ENCODE measurements around the gene CDC42BPB. TPM values are rescaled to one million over a fixed set of nuclear protein-coding genes. Genes with fewer than 3 reads are reported as not detected.

Gene CDC42BPB
- polyA plus RNA-seq, 1 of the 3 experiments (the other 2 are of a cell fraction): 61.6 TPM

- POLR2A ChIA-PET: interaction anchor here (0.5 kb wide), 1 partner anchor 204 kb away, joined by 3 read pairs; no protein-coding TSS in a partner anchor
- WGBS (ENCODE audit: low lambda C conversion rate): 91% methylated on average over 12 of the region's 21 CpGs
Measured at GRCh38 chr14:102966681-102967505, 90.5 kb downstream of the CDC42BPB start.

DNA sequence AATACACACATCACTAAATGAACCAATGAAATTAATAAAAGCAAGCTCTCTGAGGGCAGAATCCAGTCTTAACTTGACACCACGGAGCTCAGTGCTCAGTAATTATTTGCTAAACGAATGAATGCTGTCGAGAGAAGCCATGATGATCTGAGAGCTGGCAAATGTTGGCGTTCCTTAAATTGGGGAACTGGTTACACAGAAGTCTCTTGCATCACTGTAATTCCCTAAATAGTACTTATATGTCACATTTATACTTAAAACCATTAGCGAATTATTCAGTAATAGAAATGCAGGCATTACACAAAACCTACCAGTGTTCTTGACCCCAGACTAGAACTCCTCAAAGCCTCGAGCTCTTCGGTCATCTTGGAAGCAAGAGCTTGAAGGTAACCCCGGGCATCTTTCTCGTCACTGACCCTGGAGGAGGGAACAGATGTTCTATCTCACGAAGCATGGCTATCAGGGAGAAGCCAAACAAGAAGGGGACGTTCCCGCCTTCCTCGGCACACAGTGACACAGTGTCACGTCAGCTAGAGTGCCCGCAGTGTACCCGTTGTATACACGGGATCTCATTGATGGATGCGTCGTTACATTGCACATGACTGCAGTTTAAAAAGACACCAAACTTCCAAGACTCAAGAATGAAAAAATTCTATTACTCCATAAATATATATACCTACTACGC lies 91.2 kb downstream of the CDC42BPB start:
- CTCF ChIA-PET: interaction anchor here (0.9 kb wide), 1 partner anchor 148 kb away, joined by 3 read pairs; no protein-coding TSS in a partner anchor

More at GRCh38 chr14:102966681-102967505, 90.5 kb downstream of the CDC42BPB start:
- Histone ChIP-seq H3K27ac (ENCODE audit: low read depth in 2 of 2, low read length in 1 of 2) (no peak overlapping the region), H3F3A (replicated peaks; ENCODE audit: insufficient read depth) (peaks cover 5% of the 10 kb centered on the region), H3K36me3 (replicated peaks in 1 of 2; ENCODE audit: control insufficient read depth in 1 of 2, insufficient read depth in 2 of 2, low read length in 1 of 2) (peaks cover 79 to 85% of the 10 kb centered on the region in 2 experiments), H3K27me3 (ENCODE audit: insufficient read depth) (no peaks in the 10 kb centered on the region), H3K9me3 (no peaks in the 10 kb centered on the region), H4K20me1 (ENCODE audit: insufficient read depth) (peaks cover 1% of the 10 kb centered on the region; the same call in 1 of the 2 replicates), H3K4me1 (ENCODE audit: control insufficient read depth in 1 of 2, insufficient read depth in 2 of 2, low read depth in 1 of 2, low read length in 1 of 2) (no peaks in the 10 kb centered on the region), H2AFZ (ENCODE audit: low read depth) (no peak overlapping the region), H3K4me3 (ENCODE audit: low read depth in 2 of 2, low read length in 1 of 2) (no peak overlapping the region), H3K9me2 (no peaks in the 10 kb centered on the region), H3K79me2 (ENCODE audit: insufficient read depth) (peaks cover 13% of the 10 kb centered on the region; the same call in 1 of the 2 replicates), H3K4me2 (no peak overlapping the region), H3K9ac (no peak overlapping the region)
- TF ChIP-seq, protein P1, sequence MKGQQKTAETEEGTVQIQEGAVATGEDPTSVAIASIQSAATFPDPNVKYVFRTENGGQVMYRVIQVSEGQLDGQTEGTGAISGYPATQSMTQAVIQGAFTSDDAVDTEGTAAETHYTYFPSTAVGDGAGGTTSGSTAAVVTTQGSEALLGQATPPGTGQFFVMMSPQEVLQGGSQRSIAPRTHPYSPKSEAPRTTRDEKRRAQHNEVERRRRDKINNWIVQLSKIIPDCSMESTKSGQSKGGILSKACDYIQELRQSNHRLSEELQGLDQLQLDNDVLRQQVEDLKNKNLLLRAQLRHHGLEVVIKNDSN (IDR thresholded peaks at IDR 0.05; ENCODE audit: borderline replicate concordance, low read depth): no peak
- CTCF ChIA-PET: interaction anchor here (1.9 kb wide), 1 partner anchor 192 kb away, joined by 5 read pairs; no protein-coding TSS in a partner anchor
- no peak for DNase-seq

More for the DNA sequence above, 91.2 kb downstream of the CDC42BPB start:
- H3K9ac ChIP-seq: no peak overlapping the region
- H3F3A ChIP-seq (replicated peaks; ENCODE audit: insufficient read depth): peaks cover 9% of the 10 kb centered on the region
- no peak for TF ChIP-seq RXRA (IDR thresholded peaks at IDR 0.05; ENCODE audit: borderline replicate concordance, low read depth)
- TF ChIP-seq, protein P2, sequence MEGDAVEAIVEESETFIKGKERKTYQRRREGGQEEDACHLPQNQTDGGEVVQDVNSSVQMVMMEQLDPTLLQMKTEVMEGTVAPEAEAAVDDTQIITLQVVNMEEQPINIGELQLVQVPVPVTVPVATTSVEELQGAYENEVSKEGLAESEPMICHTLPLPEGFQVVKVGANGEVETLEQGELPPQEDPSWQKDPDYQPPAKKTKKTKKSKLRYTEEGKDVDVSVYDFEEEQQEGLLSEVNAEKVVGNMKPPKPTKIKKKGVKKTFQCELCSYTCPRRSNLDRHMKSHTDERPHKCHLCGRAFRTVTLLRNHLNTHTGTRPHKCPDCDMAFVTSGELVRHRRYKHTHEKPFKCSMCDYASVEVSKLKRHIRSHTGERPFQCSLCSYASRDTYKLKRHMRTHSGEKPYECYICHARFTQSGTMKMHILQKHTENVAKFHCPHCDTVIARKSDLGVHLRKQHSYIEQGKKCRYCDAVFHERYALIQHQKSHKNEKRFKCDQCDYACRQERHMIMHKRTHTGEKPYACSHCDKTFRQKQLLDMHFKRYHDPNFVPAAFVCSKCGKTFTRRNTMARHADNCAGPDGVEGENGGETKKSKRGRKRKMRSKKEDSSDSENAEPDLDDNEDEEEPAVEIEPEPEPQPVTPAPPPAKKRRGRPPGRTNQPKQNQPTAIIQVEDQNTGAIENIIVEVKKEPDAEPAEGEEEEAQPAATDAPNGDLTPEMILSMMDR (IDR thresholded peaks at IDR 0.05): no peak
- no peak for TF ChIP-seq MXI1 (IDR thresholded peaks at IDR 0.05; ENCODE audit: low read depth, low read length)
- no peak for TF ChIP-seq GABPA (IDR thresholded peaks at IDR 0.05; ENCODE audit: low read depth)
- TF ChIP-seq ZBTB33 (IDR thresholded peaks at IDR 0.05; ENCODE audit: borderline replicate concordance, low read depth): no peak
- H3K4me3 ChIP-seq (ENCODE audit: low read depth in 2 of 2, low read length in 1 of 2): no peak overlapping the region
- H3K9me2 ChIP-seq: no peaks in the 10 kb centered on the region
- POLR2A ChIA-PET: no interaction called here
- H2AFZ ChIP-seq (ENCODE audit: low read depth): no peak overlapping the region
- DNase-seq: no peak
- no peaks in the 10 kb centered on the region for H4K20me1 ChIP-seq (ENCODE audit: insufficient read depth)
- no peaks in the 10 kb centered on the region for H3K9me3 ChIP-seq
- WGBS (ENCODE audit: low lambda C conversion rate): 95% methylated on average over 20 of the region's 20 CpGs
- H3K4me2 ChIP-seq: no peak overlapping the region
- peaks cover 79 to 81% of the 10 kb centered on the region in 2 experiments for H3K36me3 ChIP-seq (replicated peaks in 1 of 2; ENCODE audit: control insufficient read depth in 1 of 2, insufficient read depth in 2 of 2, low read length in 1 of 2)
- H3K27ac ChIP-seq (ENCODE audit: low read depth in 2 of 2, low read length in 1 of 2): no peak overlapping the region
- no peaks in the 10 kb centered on the region for H3K4me1 ChIP-seq (ENCODE audit: control insufficient read depth in 1 of 2, insufficient read depth in 2 of 2, low read depth in 1 of 2, low read length in 1 of 2)
- H3K79me2 ChIP-seq (ENCODE audit: insufficient read depth): peaks cover 5% of the 10 kb centered on the region; the same call in 1 of the 2 replicates
- H3K27me3 ChIP-seq (ENCODE audit: insufficient read depth): no peaks in the 10 kb centered on the region
